ENCODE measurements around the gene PNPLA1. TPM values are rescaled to one million over a fixed set of nuclear protein-coding genes. Genes with fewer than 3 reads are reported as not detected.
A peak's percentile ranks its signal among the peaks of the same experiment; 100 is the strongest.

The PNPLA1 gene
- total RNA-seq, 1 experiment from 2014 or later: not detected

GRCh38 chr6:36244641-36245280, 25.1 kb upstream of the PNPLA1 start:
- peaks cover 54% of the 10 kb centered on the region for H3K4me1 Mint-ChIP-seq
- CTCF ChIA-PET: interaction anchor here (0.7 to 3.3 kb wide), 11 partner anchors 15 to 581 kb away, joined by 3 to 24 read pairs (median 3); partner anchors contain the start of gene PNPLA1

GRCh38 chr6:36245572-36246061, 24.2 kb upstream of the PNPLA1 start:
- Mint-ChIP-seq H3K27me3 (ENCODE audit: low read depth) (no peaks in the 10 kb centered on the region; the same call in 1 of the 2 replicates), H3K36me3 (no peaks in the 10 kb centered on the region), H3K9me3 (no peaks in the 10 kb centered on the region), H3K27ac (peak overlapping the region; percentile 85), H3K4me3 (no peak overlapping the region), H3K4me1 (peaks cover 54% of the 10 kb centered on the region)
- CTCF ChIA-PET: interaction anchor here (0.7 to 3.3 kb wide), 13 partner anchors 15 to 582 kb away, joined by 3 to 24 read pairs (median 4); no protein-coding TSS in a partner anchor
- DNase-seq (ENCODE audit: low spot score) (peak; percentile 62), ATAC-seq (peak; percentile 78)
- POLR2A ChIA-PET: interaction anchor here (1.1 kb wide), 1 partner anchor 9 kb away, joined by 3 read pairs; no protein-coding TSS in a partner anchor
- TF ChIP-seq ATF6 (CRISPR knock-in tag; IDR thresholded peaks at IDR 0.05): no peak
- no peak for TF ChIP-seq TP53 (CRISPR knock-in tag; IDR thresholded peaks at IDR 0.05)
- TF ChIP-seq NR1H2 (CRISPR knock-in tag; IDR thresholded peaks at IDR 0.05): no peak
- TF ChIP-seq NFE2L1 (CRISPR knock-in tag; IDR thresholded peaks at IDR 0.05): no peak
- no peak for TF ChIP-seq USF1 (CRISPR knock-in tag; IDR thresholded peaks at IDR 0.05)
- no peak for TF ChIP-seq ZNF232 (CRISPR knock-in tag; IDR thresholded peaks at IDR 0.05)
- TF ChIP-seq CDX4 (CRISPR knock-in tag; IDR thresholded peaks at IDR 0.05; ENCODE audit: borderline replicate concordance): no peak
- peak; percentile 43 for TF ChIP-seq NFYB (CRISPR knock-in tag; conservative IDR thresholded peaks at IDR 0.05; ENCODE audit: low read depth)
- TF ChIP-seq ZMAT4 (CRISPR knock-in tag; IDR thresholded peaks at IDR 0.05): no peak
- no peak for TF ChIP-seq JUN (CRISPR knock-in tag; IDR thresholded peaks at IDR 0.05)
- no peak for TF ChIP-seq ZNF263 (CRISPR knock-in tag; IDR thresholded peaks at IDR 0.05; ENCODE audit: low read depth)
- no peak for TF ChIP-seq ELF4 (CRISPR knock-in tag; IDR thresholded peaks at IDR 0.05; ENCODE audit: low read depth)
- TF ChIP-seq SMAD3 (CRISPR knock-in tag; IDR thresholded peaks at IDR 0.05; ENCODE audit: borderline replicate concordance): peak; percentile 26; the same call in 1 of the 2 replicates
- peak; percentile 38; the same call in 1 of the 2 replicates for TF ChIP-seq MYBL2 (CRISPR knock-in tag; IDR thresholded peaks at IDR 0.05)
- no peak for TF ChIP-seq AFF4 (CRISPR knock-in tag; IDR thresholded peaks at IDR 0.05; ENCODE audit: borderline replicate concordance)
- TF ChIP-seq TEAD4 (CRISPR knock-in tag; IDR thresholded peaks at IDR 0.05): no peak
- no peak for TF ChIP-seq CBFB (CRISPR knock-in tag; IDR thresholded peaks at IDR 0.05; ENCODE audit: low read depth)
- 0 out of 2 replicates have a peak, but pooled peaks have one; percentile 16 for TF ChIP-seq ZNF121 (CRISPR knock-in tag; IDR thresholded peaks at IDR 0.05)
- no peak for TF ChIP-seq KAT7 (CRISPR knock-in tag; IDR thresholded peaks at IDR 0.05; ENCODE audit: borderline replicate concordance)
- TF ChIP-seq GRHL2 (CRISPR knock-in tag; IDR thresholded peaks at IDR 0.05; ENCODE audit: insufficient replicate concordance, severe bottlenecking): no peak
- TF ChIP-seq ETV6 (CRISPR knock-in tag; IDR thresholded peaks at IDR 0.05): 0 out of 2 replicates have a peak, but pooled peaks have one; percentile 25
- no peak for TF ChIP-seq MAX (CRISPR knock-in tag; IDR thresholded peaks at IDR 0.05)
- peak; percentile 52; the same call in 1 of the 2 replicates for TF ChIP-seq SP1 (CRISPR knock-in tag; conservative IDR thresholded peaks at IDR 0.05)

More at GRCh38 chr6:36244641-36245280, 25.1 kb upstream of the PNPLA1 start:
- Mint-ChIP-seq H3K36me3 (no peaks in the 10 kb centered on the region), H3K27me3 (ENCODE audit: low read depth) (no peaks in the 10 kb centered on the region; the same call in 1 of the 2 replicates), H3K9me3 (no peaks in the 10 kb centered on the region), H3K4me3 (no peak overlapping the region), H3K27ac (peak overlapping the region; percentile 59)
- TF ChIP-seq NFYB (CRISPR knock-in tag; conservative IDR thresholded peaks at IDR 0.05; ENCODE audit: low read depth): peak; percentile 85
- TF ChIP-seq NR3C1 (CRISPR knock-in tag; conservative IDR thresholded peaks at IDR 0.05; ENCODE audit: low read depth): no peak
- peak; percentile 41 for DNase-seq (ENCODE audit: low spot score)
- POLR2A ChIA-PET: interaction anchor here (1.1 kb wide), 1 partner anchor 8 kb away, joined by 3 read pairs; no protein-coding TSS in a partner anchor
- peak; percentile 75 for ATAC-seq

Measured in WTC11 (cell line).